Adrenal gland (tissue), 12 donors: ENCODE results near the gene IGFBP1. TPM values are rescaled to one million over a fixed set of nuclear protein-coding genes. Genes with fewer than 3 reads are reported as not detected.

Experiments used
- DNase-seq, 7 donors: peaks; one replicate each; pipeline ENCODE4 v3.0.0-alpha.2; 2019 to 2020
- H3K27ac ChIP-seq, 5 donors: fragments of 200-600 bp; sonication (generic) in 4 of 5; 1 replicate in 3 of 5; 2 replicates in 2 of 5; pipeline versions ENCODE4 v1.5.1 to v1.8.0; 2016 to 2020; ENCODE audit warnings: mild to moderate bottlenecking in 1 of 5
- H3K27me3 ChIP-seq: fragments of 200-600 bp; 2 replicates; pipeline ENCODE4 v1.8.0; 2021
- H3K36me3 ChIP-seq, 2 donors: fragments of 200-600 bp; replicated peaks in 1 of 2; 1 replicate in 1 of 2; 2 replicates in 1 of 2; pipeline versions ENCODE4 v1.5.1 to v1.8.0; 2018 to 2022
- H3K4me1 ChIP-seq, 2 donors: fragments of 200-600 bp; replicated peaks in 1 of 2; 1 replicate in 1 of 2; 2 replicates in 1 of 2; pipeline versions ENCODE4 v1.5.1 to v1.8.0; 2018 to 2021
- H3K4me3 ChIP-seq, 4 donors: fragments of 200-600 bp; sonication (generic) in 3 of 4; one replicate each; pipeline ENCODE4 v1.5.1; 2016 to 2018
- H3K9me3 ChIP-seq, 3 donors: fragments of 200-600 bp; sonication (generic) in 1 of 3; replicated peaks in 1 of 3; 1 replicate in 2 of 3; 2 replicates in 1 of 3; pipeline versions ENCODE4 v1.5.1 to v1.8.0; 2016 to 2021
- POLR2A ChIP-seq, 2 donors: fragments of 450-650 bp; IDR thresholded peaks; one replicate each; pipeline ENCODE4 v1.6.1; 2017; ENCODE audit warnings: antibody characterized with exemption in 2 of 2, mild to moderate bottlenecking in 2 of 2, moderate library complexity in 1 of 2
- WGBS, 4 donors: extraction: QIAGEN DNeasy Blood & Tissue Kit in 2 of 4; methylation state at CpG; one replicate each; pipeline versions ENCODE4 v1.1.5 to v1.1.7; 2013 to 2017; 5-methylcytosine and 5-hydroxymethylcytosine counted together
- intact Hi-C, 2 donors: fragments of 100-400 bp; cut with DNase I; formaldehyde crosslinking; loops; one replicate each; pipeline versions ENCODE4 v1.14.1 to v1.15.0; 2022 to 2023
- polyA plus RNA-seq, 3 donors: library from polyadenylated mRNA; stranded (reverse); fragments of 200-250 nt in 2 of 3; fragments of 350-450 nt in 1 of 3; fragmentation: Illumina TruSeq in 1 of 3; extraction: RNeasy Lipid Tissue Mini Kit (QIAGEN cat#74804) in 1 of 3; gene quantifications; one replicate each; pipeline ENCODE4 v1.2.3, GENCODE V29; 2013 to 2014
- total RNA-seq, 9 donors: library from RNA; depleted of rRNA in 4 of 9; stranded (reverse); fragments of >200 nt in 4 of 9; fragments of 120-200 nt in 1 of 9; fragmentation: NEBNext Ultra II Directional in 1 of 9; extraction: Animal tissue kit (Norgen Biotek cat#: 25700) in 1 of 9; gene quantifications; one replicate each; pipeline versions ENCODE4 v1.1.0 to v1.2.4, GENCODE V29; 2013 to 2023
- TF ChIP-seq, protein P1 (sequence below), 6 experiments: fragments of 450-650 bp in 4 of 6; fragments of 200-600 bp in 2 of 6; sonication (generic) in 1 of 6; IDR thresholded peaks; 1 replicate in 5 of 6; 2 replicates in 1 of 6; pipeline versions ENCODE4 v1.5.1 to v1.8.0; 2016 to 2021; ENCODE audit warnings: antibody characterized with exemption in 6 of 6, mild to moderate bottlenecking in 2 of 6, moderate library complexity in 1 of 6
- donor health status: healthy with polysubstance abuse.
- donor health status: Bipolar disorder and iron deficiency.
- donor health status: DM: yes; HTN: yes; CAD: no.
- donor health status: DM: no; HTN: no; CAD: no.
- donor health status: DM: no; HTN: no; CAD: no.
- donor health status: DM: yes; HTN: yes; CAD: no.

IGFBP1 gene
- total and polyA plus RNA-seq, 12 donors, result 0.15 to 1.2 (median 0.27) TPM; not detected in 6

GRCh38 chr7:45863715-45864114, 24.6 kb upstream of the IGFBP1 start:
- intact Hi-C loops, result loop anchor here in 1 of 2 donors (10.0 kb wide), 1 partner anchor 709 kb away; the partner anchor contains the start of gene RAMP3
- Histone ChIP-seq H3K27ac (no peak overlapping the region), H3K27me3 (peaks cover 8% of the 10 kb centered on the region), H3K4me3 (no peak overlapping the region), H3K9me3 (no peaks in the 10 kb centered on the region), H3K4me1 (no peaks in the 10 kb centered on the region), H3K36me3 (no peaks in the 10 kb centered on the region)
- DNase-seq, result no peak
- TF ChIP-seq, protein P1, sequence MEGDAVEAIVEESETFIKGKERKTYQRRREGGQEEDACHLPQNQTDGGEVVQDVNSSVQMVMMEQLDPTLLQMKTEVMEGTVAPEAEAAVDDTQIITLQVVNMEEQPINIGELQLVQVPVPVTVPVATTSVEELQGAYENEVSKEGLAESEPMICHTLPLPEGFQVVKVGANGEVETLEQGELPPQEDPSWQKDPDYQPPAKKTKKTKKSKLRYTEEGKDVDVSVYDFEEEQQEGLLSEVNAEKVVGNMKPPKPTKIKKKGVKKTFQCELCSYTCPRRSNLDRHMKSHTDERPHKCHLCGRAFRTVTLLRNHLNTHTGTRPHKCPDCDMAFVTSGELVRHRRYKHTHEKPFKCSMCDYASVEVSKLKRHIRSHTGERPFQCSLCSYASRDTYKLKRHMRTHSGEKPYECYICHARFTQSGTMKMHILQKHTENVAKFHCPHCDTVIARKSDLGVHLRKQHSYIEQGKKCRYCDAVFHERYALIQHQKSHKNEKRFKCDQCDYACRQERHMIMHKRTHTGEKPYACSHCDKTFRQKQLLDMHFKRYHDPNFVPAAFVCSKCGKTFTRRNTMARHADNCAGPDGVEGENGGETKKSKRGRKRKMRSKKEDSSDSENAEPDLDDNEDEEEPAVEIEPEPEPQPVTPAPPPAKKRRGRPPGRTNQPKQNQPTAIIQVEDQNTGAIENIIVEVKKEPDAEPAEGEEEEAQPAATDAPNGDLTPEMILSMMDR (IDR thresholded peaks at IDR 0.05), result no peak
- no peak for TF ChIP-seq POLR2A (IDR thresholded peaks at IDR 0.05)
- 72 to 81% (median 75%) methylated on average over 4 to 9 of the region's 9 CpGs for WGBS, 4 donors

DNA sequence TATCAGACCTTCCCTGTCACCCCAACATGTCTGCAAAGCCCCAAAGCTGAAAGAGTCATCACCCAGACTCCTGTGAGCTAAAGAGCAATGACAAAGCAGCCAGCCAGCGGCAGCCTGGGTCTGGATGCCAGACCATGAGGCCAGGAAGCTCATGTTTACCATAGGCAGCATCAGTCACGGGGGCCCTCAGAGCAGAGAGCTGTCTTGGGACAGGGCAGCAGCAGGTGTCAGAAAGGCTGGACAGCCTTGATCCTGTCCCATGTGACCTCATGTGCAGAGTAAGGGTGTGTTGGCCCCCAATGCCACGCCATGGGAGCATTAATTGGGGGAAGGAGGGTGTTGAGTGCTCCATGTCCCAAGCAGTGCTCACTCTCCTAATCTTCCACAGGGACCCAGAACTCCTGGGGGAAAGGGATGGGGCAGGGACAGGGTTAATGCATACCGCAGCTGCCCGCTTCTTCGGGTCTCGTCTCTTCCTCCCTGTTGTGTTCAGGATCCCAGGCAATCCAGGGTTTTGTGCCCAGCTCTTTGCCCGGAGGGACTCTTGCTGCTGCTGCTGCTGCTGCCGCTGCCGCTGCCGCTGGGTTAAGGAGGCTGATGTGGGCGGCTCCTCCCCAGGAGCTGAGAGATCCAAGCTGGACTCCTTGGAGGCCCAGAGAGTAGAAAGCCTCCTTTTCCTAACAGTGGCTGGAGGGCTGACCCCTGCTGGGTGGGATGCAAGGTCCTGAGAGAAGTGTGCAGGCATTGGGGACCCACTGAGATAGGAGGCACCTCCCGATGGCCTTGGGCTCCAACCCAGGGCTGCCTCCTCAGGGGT, 22.5 kb upstream of the IGFBP1 start:
- DNase-seq, result no peak
- H3K4me1 ChIP-seq, result no peaks in the 10 kb centered on the region
- no peaks in the 10 kb centered on the region for H3K9me3 ChIP-seq
- TF ChIP-seq, protein P1 (IDR thresholded peaks at IDR 0.05), result no peak
- no peak for TF ChIP-seq POLR2A (IDR thresholded peaks at IDR 0.05)
- H3K27me3 ChIP-seq, result peaks cover 8% of the 10 kb centered on the region
- intact Hi-C loops, result loop anchor here in 1 of 2 donors (10.0 kb wide), 1 partner anchor 711 kb away; the partner anchor contains the start of gene RAMP3
- 58 to 78% (median 75%) methylated on average over 9 to 13 of the region's 13 CpGs for WGBS, 4 donors
- no peak overlapping the region for H3K4me3 ChIP-seq
- no peaks in the 10 kb centered on the region for H3K36me3 ChIP-seq
- no peak overlapping the region for H3K27ac ChIP-seq

- WGBS, 4 donors, result 34 to 74% (median 68%) methylated on average over 2 of the region's 2 CpGs
- Histone ChIP-seq H3K4me1 (no peaks in the 10 kb centered on the region), H3K36me3 (no peaks in the 10 kb centered on the region), H3K4me3 (no peak overlapping the region), H3K27ac (no peak overlapping the region), H3K27me3 (peaks cover 8% of the 10 kb centered on the region), H3K9me3 (no peaks in the 10 kb centered on the region)
- no peak for TF ChIP-seq POLR2A (IDR thresholded peaks at IDR 0.05)
- TF ChIP-seq, protein P1 (IDR thresholded peaks at IDR 0.05), result no peak
- intact Hi-C loops, result loop anchor here in 1 of 2 donors (10.0 kb wide), 1 partner anchor 713 kb away; the partner anchor contains the start of gene RAMP3
- no peak for DNase-seq
Measured at GRCh38 chr7:45867471-45867870, 20.8 kb upstream of the IGFBP1 start.

GRCh38 chr7:45869426-45869825, 18.9 kb upstream of the IGFBP1 start:
- intact Hi-C loops, result loop anchor here in 1 of 2 donors (10.0 kb wide), 1 partner anchor 715 kb away; the partner anchor contains the start of gene RAMP3
- WGBS, 4 donors, result 68 to 76% (median 69%) methylated on average over 4 of the region's 4 CpGs
- TF ChIP-seq, protein P1 (IDR thresholded peaks at IDR 0.05), result no peak
- no peak for TF ChIP-seq POLR2A (IDR thresholded peaks at IDR 0.05)

More at GRCh38 chr7:45869426-45869825, 18.9 kb upstream of the IGFBP1 start:
- Histone ChIP-seq H3K27me3 (no peaks in the 10 kb centered on the region), H3K4me1 (no peaks in the 10 kb centered on the region), H3K36me3 (no peaks in the 10 kb centered on the region), H3K9me3 (no peaks in the 10 kb centered on the region), H3K27ac (no peak overlapping the region), H3K4me3 (no peak overlapping the region)
- no peak for DNase-seq
